OCI-LY7 (cell line): ENCODE measurements around the gene ANKDD1B. TPM values are rescaled to one million over a fixed set of nuclear protein-coding genes. Genes with fewer than 3 reads are reported as not detected.

Source experiments
- BruUV-seq: library from RNA; stranded (reverse); fragments of 400-500 nt; replicated peaks from 2 replicates; lab custom pipeline; 2021; lab: Mats Ljungman, UMichigan
- CTCF ChIA-PET: fragments of 300-600 bp; sonication (Branson Sonifier 250); formaldehyde crosslinking; loops from one replicate; lab custom pipeline; 2022; ENCODE audit warnings: antibody characterized with exemption; ENCODE audit not compliant: unreplicated experiment; lab: Charles Lee
- POLR2A ChIA-PET: fragments of 300-600 bp; sonication (Branson Sonifier 250); formaldehyde crosslinking; loops from one replicate; lab custom pipeline; 2022; ENCODE audit warnings: antibody characterized with exemption; lab: Charles Lee
- DNase-seq: peaks from one replicate; pipeline ENCODE4 v3.0.0-alpha.2; 2015; ENCODE audit warnings: low spot score
- H2AFZ ChIP-seq: fragments of 200-600 bp; sonication (generic), shearing (Covaris generic); 2 replicates; pipeline ENCODE4 v1.6.1; 2014; ENCODE audit warnings: mild to moderate bottlenecking, antibody characterized with exemption, low read length, moderate library complexity
- H3K27ac ChIP-seq: fragments of 200-600 bp; sonication (generic); 2 replicates; pipeline ENCODE4 v1.5.1; 2014; ENCODE audit warnings: mixed run types, low read depth, mild to moderate bottlenecking, moderate library complexity, low read length, inconsistent platforms; ENCODE audit not compliant: poor library complexity, severe bottlenecking
- H3K36me3 ChIP-seq: fragments of 200-600 bp; sonication (generic); 2 replicates; pipeline ENCODE4 v1.6.1; 2014; ENCODE audit warnings: mild to moderate bottlenecking, antibody characterized with exemption, low read length, moderate library complexity, mixed read lengths; ENCODE audit not compliant: insufficient read depth
- H3K4me1 ChIP-seq: fragments of 200-600 bp; sonication (generic); 2 replicates; pipeline ENCODE4 v1.5.1; 2014; ENCODE audit warnings: mild to moderate bottlenecking, low read length; ENCODE audit not compliant: insufficient read depth, poor library complexity, severe bottlenecking
- H3K4me2 ChIP-seq: fragments of 200-600 bp; sonication (generic); 2 replicates; pipeline ENCODE4 v1.6.1; 2014; ENCODE audit warnings: mild to moderate bottlenecking, low read length
- H3K4me3 ChIP-seq: fragments of 200-600 bp; sonication (generic); 2 replicates; pipeline ENCODE4 v1.5.1; 2014; ENCODE audit warnings: mild to moderate bottlenecking, low read depth, low read length; ENCODE audit not compliant: poor library complexity, severe bottlenecking
- H3K79me2 ChIP-seq: fragments of 200-600 bp; sonication (generic); 2 replicates; pipeline ENCODE4 v1.6.1; 2016; ENCODE audit warnings: low read depth, mild to moderate bottlenecking, low read length, moderate library complexity, mixed read lengths; ENCODE audit not compliant: insufficient read depth
- H3K9me2 ChIP-seq: fragments of 200-600 bp; sonication (generic); 2 replicates; pipeline ENCODE4 v1.6.1; 2016; ENCODE audit warnings: mild to moderate bottlenecking, low read length, mixed read lengths; ENCODE audit not compliant: insufficient read depth
- H3K9me3 ChIP-seq: fragments of 200-600 bp; sonication (generic); 2 replicates; pipeline ENCODE4 v1.6.1; 2014; ENCODE audit warnings: mild to moderate bottlenecking, mixed run types, low read length, mixed read lengths
- H4K20me1 ChIP-seq: fragments of 200-600 bp; sonication (generic); 2 replicates; pipeline ENCODE4 v1.6.1; 2014; ENCODE audit warnings: mild to moderate bottlenecking, antibody characterized with exemption, low read length, moderate library complexity, mixed read lengths; ENCODE audit not compliant: insufficient read depth
- EZH2phosphoT487 ChIP-seq: fragments of 200-600 bp; sonication (generic); IDR thresholded peaks from 2 replicates; pipeline ENCODE4 v1.6.1; 2018; ENCODE audit warnings: low read depth, borderline replicate concordance, mild to moderate bottlenecking, mixed run types, antibody characterized with exemption, low read length, moderate library complexity, mixed read lengths
- intact Hi-C: fragments of 100-400 bp; cut with micrococcal nuclease; formaldehyde crosslinking; loops from one replicate; pipeline ENCODE4 v1.10.0; 2022; ENCODE audit not compliant: unreplicated experiment
- total RNA-seq, 2 experiments: library from RNA; depleted of rRNA in 1 of 2; stranded (reverse); fragments of >200 nt in 1 of 2; shearing (Covaris generic) in 1 of 2; gene quantifications; 2 replicates each; pipeline ENCODE4 v1.2.3, GENCODE V29; 2014 to 2022
- TF ChIP-seq, protein P1 (sequence below): fragments of 200-600 bp; sonication (generic); conservative IDR thresholded peaks from 2 replicates; pipeline ENCODE4 v1.5.1; 2014; ENCODE audit warnings: mild to moderate bottlenecking, antibody characterized with exemption, low read length, moderate library complexity, mixed read lengths

ANKDD1B gene
- total RNA-seq, 2 experiments from 2014 or later, result not detected

DNA sequence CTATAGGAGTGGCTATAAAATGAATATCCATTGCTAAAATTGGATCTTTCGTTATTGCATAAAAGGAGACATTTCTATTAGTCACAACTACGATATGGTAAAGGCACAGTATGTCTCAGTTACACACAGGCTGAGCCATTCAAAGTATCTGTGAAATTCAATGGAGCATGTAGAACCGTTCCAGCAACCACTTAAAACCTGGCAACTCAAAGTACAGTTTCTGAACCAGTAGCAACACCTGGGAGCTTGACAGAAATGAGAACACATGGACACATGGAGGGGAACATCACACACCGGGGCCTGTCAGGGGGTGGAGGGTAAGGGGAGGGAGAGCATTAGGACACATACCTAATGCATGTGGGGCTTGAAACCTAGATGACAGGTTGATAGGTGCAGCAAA, 90.6 kb downstream of the ANKDD1B start:
- Histone ChIP-seq H4K20me1 (no peaks in the 10 kb centered on the region), H3K27ac (no peak overlapping the region), H2AFZ (no peak overlapping the region), H3K4me1 (no peaks in the 10 kb centered on the region), H3K4me2 (no peak overlapping the region), H3K4me3 (no peak overlapping the region), H3K9me2 (no peaks in the 10 kb centered on the region), H3K9me3 (no peaks in the 10 kb centered on the region), H3K79me2 (no peaks in the 10 kb centered on the region), H3K36me3 (peaks cover 48% of the 10 kb centered on the region)
- ChIA-PET CTCF (no interaction called here), POLR2A (no interaction called here)
- intact Hi-C loops, result no loop called here
- no TSS peak for BruUV-seq
- TF ChIP-seq EZH2phosphoT487, result no peak
- TF ChIP-seq, protein P1, sequence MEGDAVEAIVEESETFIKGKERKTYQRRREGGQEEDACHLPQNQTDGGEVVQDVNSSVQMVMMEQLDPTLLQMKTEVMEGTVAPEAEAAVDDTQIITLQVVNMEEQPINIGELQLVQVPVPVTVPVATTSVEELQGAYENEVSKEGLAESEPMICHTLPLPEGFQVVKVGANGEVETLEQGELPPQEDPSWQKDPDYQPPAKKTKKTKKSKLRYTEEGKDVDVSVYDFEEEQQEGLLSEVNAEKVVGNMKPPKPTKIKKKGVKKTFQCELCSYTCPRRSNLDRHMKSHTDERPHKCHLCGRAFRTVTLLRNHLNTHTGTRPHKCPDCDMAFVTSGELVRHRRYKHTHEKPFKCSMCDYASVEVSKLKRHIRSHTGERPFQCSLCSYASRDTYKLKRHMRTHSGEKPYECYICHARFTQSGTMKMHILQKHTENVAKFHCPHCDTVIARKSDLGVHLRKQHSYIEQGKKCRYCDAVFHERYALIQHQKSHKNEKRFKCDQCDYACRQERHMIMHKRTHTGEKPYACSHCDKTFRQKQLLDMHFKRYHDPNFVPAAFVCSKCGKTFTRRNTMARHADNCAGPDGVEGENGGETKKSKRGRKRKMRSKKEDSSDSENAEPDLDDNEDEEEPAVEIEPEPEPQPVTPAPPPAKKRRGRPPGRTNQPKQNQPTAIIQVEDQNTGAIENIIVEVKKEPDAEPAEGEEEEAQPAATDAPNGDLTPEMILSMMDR, result no peak
- no peak for DNase-seq

DNA sequence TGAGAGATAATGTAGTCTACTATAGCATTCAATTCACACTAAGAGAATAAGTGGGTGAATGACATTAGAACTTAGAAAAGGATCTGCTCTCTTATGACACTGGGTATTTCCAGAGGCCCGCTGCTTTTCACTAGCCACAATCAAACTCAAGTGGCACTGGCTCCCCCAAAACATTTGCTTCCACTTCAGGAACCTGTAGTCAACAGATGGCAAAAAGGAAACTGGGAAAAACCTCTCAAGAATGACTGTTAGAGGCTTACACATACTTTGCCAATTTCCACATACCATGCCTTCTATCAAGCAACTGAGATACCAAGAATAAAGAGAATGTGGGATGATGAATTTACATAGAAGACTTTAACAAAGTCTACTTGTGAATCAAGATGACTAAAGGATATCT, 94.8 kb downstream of the ANKDD1B start:
- Histone ChIP-seq H3K27ac (no peak overlapping the region), H4K20me1 (no peaks in the 10 kb centered on the region), H3K36me3 (peaks cover 85% of the 10 kb centered on the region), H3K79me2 (peaks cover 25% of the 10 kb centered on the region; the same call in 1 of the 2 replicates), H2AFZ (no peak overlapping the region), H3K4me2 (no peak overlapping the region), H3K4me3 (no peak overlapping the region), H3K4me1 (no peaks in the 10 kb centered on the region), H3K9me2 (no peaks in the 10 kb centered on the region), H3K9me3 (no peaks in the 10 kb centered on the region)
- CTCF ChIA-PET, result no interaction called here
- TF ChIP-seq EZH2phosphoT487, result no peak
- TF ChIP-seq, protein P1, result no peak
- no TSS peak for BruUV-seq
- intact Hi-C loops, result no loop called here
- POLR2A ChIA-PET, result interaction anchor here (0.7 kb wide), 1 partner anchor 73 kb away, joined by 3 read pairs; no protein-coding TSS in a partner anchor
- DNase-seq, result no peak

DNA sequence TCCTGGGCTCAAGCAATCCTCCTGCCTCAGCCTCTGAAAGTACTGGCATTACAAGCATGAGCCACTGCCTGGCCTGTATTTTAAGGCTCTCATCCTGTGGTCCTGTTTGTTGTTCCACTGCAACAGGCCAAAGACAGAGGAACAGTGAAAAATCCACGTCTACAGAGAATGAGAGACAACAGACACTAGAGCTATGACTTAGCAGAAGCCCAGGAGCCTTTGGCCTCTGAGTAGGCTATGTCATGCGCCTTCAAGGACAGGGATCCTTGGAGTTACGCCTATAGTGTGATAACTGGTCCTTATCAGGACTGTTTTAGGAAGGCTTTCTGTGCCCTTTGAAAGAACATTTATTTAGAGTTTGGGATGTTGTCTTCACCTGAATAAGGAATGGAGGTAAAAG, 95.5 kb downstream of the ANKDD1B start:
- Histone ChIP-seq H3K36me3 (peaks cover 91% of the 10 kb centered on the region), H2AFZ (no peak overlapping the region), H3K9me2 (no peaks in the 10 kb centered on the region), H3K27ac (no peak overlapping the region), H3K4me3 (no peak overlapping the region), H3K4me1 (no peaks in the 10 kb centered on the region), H4K20me1 (no peaks in the 10 kb centered on the region), H3K9me3 (no peaks in the 10 kb centered on the region), H3K4me2 (no peak overlapping the region), H3K79me2 (peaks cover 33% of the 10 kb centered on the region)
- TF ChIP-seq, protein P1, result no peak
- TF ChIP-seq EZH2phosphoT487, result no peak
- no peak for DNase-seq
- intact Hi-C loops, result no loop called here
- no TSS peak for BruUV-seq
- POLR2A ChIA-PET, result interaction anchor here (0.7 to 1.0 kb wide), 3 partner anchors 17 to 158 kb away, joined by 3 read pairs; no protein-coding TSS in a partner anchor
- CTCF ChIA-PET, result interaction anchor here (1.4 kb wide), 1 partner anchor 24 kb away, joined by 3 read pairs; no protein-coding TSS in a partner anchor
